ENCODE results near the gene CFC1. TPM values are rescaled to one million over a fixed set of nuclear protein-coding genes. Genes with fewer than 3 reads are reported as not detected.
"Not testable (repeated sequence)": the region's sequence is repeated elsewhere in the genome, so short reads cannot be mapped to it uniquely, and the experiment has no call there.

CFC1 gene
- not detected for total RNA-seq

DNA sequence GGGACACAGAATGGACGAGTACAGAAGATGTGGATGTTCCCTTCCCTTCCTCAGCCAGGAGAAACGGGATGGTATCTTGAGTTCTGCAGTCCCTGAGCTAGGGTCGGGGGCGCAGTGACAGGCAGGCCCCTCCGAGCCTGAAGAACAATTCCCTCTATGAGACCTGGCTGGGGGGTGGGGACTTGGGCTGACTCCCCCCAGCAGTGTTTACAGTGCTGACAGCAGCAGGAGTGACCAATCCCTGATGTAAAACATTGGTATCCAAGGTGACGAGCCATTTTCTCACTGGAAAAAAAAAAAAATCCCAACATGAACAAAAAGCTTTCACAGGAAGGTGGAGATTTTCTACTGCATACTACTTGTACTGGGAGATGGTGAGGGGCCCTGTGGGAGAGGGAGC is at the start of gene CFC1:
Gene CFC1, minus strand, starts transcription at position 183 of the 400 bp plus-strand sequence. CDS start 288 bp downstream, outside the sequence.
- not testable (repeated sequence) for H3K27ac Mint-ChIP-seq; H3K4me3 Mint-ChIP-seq; ATAC-seq (replicated peaks); H3K36me3 Mint-ChIP-seq (ENCODE audit: low read depth); H3K4me1 Mint-ChIP-seq; H3K27me3 Mint-ChIP-seq; H3K9me3 Mint-ChIP-seq

DNA sequence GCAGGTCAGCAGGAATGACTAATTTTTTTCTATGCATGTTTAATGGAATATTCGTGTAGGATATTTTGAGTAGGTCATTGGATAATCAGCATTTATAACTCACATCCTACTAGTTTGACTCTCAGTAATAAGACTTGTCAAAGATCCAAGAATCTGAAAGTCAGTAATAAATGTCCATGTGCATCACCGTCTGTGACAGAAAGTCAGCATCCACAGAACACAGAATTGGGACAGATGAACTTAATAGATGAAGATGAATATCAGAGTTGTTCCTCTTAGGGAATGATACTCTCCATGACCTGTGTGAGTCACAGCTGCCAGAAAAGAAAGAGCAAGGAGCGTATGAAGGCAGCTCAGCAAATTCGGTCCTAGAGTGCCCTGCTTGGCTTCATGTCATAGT is 42.3 kb upstream of the CFC1 start:
- H3K4me3 Mint-ChIP-seq; H3K36me3 Mint-ChIP-seq (ENCODE audit: low read depth); H3K27me3 Mint-ChIP-seq; H3K9me3 Mint-ChIP-seq; ATAC-seq (replicated peaks); H3K4me1 Mint-ChIP-seq; H3K27ac Mint-ChIP-seq: not testable (repeated sequence)

GRCh38 chr2:130638973-130639372 is 39.6 kb upstream of the CFC1 start:
- ATAC-seq (replicated peaks); H3K27me3 Mint-ChIP-seq; H3K9me3 Mint-ChIP-seq; H3K36me3 Mint-ChIP-seq (ENCODE audit: low read depth); H3K4me1 Mint-ChIP-seq; H3K27ac Mint-ChIP-seq; H3K4me3 Mint-ChIP-seq: not testable (repeated sequence)

GRCh38 chr2:130628784-130629475 is 29.6 kb upstream of the CFC1 start:
- not testable (repeated sequence) for H3K4me3 Mint-ChIP-seq; ATAC-seq (replicated peaks); H3K36me3 Mint-ChIP-seq (ENCODE audit: low read depth); H3K9me3 Mint-ChIP-seq; H3K27me3 Mint-ChIP-seq; H3K27ac Mint-ChIP-seq; H3K4me1 Mint-ChIP-seq

- not testable (repeated sequence) for H3K4me3 Mint-ChIP-seq; H3K4me1 Mint-ChIP-seq; H3K27me3 Mint-ChIP-seq; H3K9me3 Mint-ChIP-seq; H3K27ac Mint-ChIP-seq; ATAC-seq (replicated peaks); H3K36me3 Mint-ChIP-seq (ENCODE audit: low read depth)
Observed at GRCh38 chr2:130611140-130611539, 11.8 kb upstream of the CFC1 start, which contains the start of gene POTEJ. Gene POTEJ (plus strand): TSS chr2:130611440. CDS start chr2:130611533, 93 bp downstream.

DNA sequence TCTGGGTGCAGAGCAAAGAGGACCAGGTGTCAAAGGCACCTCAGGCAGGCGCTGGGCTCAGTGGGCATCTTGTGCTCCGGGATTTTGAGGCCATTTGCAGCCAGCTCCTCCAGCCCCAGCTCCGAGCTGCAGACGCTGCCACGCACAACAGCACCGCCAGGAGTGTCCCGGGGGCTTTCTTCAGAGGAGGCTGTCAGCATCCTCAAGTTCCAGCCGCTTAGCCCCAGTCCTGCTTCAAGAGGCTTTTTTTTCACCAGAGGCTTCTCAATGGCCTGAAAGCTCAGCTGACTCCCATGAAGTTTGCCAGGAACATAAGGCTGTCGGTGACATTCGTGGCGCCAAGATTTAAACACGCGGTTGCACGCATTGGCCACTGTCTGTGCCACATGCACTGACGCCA is 11.1 kb upstream of the CFC1 start:
- not testable (repeated sequence) for H3K9me3 Mint-ChIP-seq; ATAC-seq (replicated peaks); H3K27me3 Mint-ChIP-seq; H3K27ac Mint-ChIP-seq; H3K4me1 Mint-ChIP-seq; H3K4me3 Mint-ChIP-seq; H3K36me3 Mint-ChIP-seq (ENCODE audit: low read depth)

DNA sequence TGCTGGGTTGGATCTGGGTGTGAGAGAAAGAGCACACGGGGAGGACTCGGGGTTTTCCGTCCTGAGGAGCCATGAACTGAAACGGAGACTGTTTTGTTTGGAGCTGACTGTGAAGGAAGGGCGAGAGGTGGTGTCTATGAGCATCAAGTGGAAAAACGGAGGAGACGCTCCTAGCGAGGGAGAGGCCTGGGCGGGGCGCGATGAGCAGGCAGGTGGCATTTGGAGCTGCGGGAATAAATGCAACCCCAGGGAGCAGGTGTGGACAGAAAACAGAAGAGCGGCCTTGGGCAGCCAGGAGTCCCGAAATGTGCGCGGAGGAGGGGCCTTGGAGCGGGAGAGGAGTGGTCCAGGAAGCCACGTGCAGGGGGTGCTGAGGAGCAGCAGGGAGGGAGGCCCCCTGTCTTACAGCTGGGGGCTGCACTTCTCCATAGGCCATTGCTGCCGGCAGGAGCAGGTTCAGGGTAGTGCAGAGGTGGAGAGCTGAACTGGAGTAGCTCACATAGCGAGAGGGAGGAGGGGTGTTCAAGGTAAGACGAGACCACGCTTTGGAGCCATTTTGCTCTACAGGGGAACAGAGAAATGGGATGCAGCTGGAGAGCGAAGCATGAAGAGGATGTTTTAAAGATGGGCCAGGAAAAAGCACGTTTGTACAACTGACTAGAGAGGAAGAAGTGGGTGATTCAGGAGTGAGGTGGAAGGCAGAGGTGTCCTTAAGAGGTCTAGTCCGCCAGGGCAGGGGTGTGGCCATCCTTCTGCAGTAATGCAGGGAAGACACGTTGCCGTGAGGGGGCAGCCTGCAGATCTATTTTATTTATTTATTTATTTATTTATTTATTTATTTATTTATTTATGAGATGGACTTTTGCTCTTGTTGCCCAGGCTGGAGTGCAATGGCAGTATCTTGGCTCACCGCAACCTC is 9.9 kb upstream of the CFC1 start:
- not testable (repeated sequence) for ATAC-seq (replicated peaks); H3K4me1 Mint-ChIP-seq; H3K27me3 Mint-ChIP-seq; H3K27ac Mint-ChIP-seq; H3K9me3 Mint-ChIP-seq; H3K4me3 Mint-ChIP-seq; H3K36me3 Mint-ChIP-seq (ENCODE audit: low read depth)

GRCh38 chr2:130608276-130609001 is 9.1 kb upstream of the CFC1 start:
- H3K36me3 Mint-ChIP-seq (ENCODE audit: low read depth): not testable (repeated sequence)

GRCh38 chr2:130601648-130602302 is 2.4 kb upstream of the CFC1 start:
- not testable (repeated sequence) for ATAC-seq (replicated peaks)

More at GRCh38 chr2:130608276-130609001, 9.1 kb upstream of the CFC1 start:
- H3K9me3 Mint-ChIP-seq; H3K27me3 Mint-ChIP-seq; H3K4me3 Mint-ChIP-seq; H3K27ac Mint-ChIP-seq; H3K4me1 Mint-ChIP-seq; ATAC-seq (replicated peaks): not testable (repeated sequence)

DNA sequence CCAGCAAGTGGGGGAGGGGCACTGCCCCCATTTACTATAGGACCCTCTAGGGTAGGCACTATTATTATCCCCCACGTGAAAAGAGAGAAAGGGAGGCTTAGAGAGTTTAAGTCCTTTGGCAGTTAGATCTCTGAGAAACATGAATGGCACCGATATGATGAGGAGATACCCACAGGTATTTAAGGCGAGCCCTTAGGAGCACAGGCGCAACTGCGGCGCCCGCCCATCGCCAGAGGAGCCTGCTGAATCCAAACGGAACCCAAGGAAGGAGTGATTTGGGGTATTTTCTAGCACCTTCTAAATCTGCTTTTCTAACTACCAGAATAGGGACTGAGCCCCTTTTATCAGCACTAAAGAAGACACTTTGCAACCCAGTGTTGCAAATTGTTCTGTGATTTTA is 551 bp upstream of the CFC1 start:
- not testable (repeated sequence) for H3K9me3 Mint-ChIP-seq, H3K27me3 Mint-ChIP-seq

More at GRCh38 chr2:130601648-130602302, 2.4 kb upstream of the CFC1 start:
- not testable (repeated sequence) for H3K4me3 Mint-ChIP-seq; H3K9me3 Mint-ChIP-seq; H3K27me3 Mint-ChIP-seq; H3K27ac Mint-ChIP-seq; H3K36me3 Mint-ChIP-seq (ENCODE audit: low read depth); H3K4me1 Mint-ChIP-seq

GRCh38 chr2:130598463-130598862 is 912 bp downstream of the CFC1 start:
- not testable (repeated sequence) for H3K4me3 Mint-ChIP-seq; H3K36me3 Mint-ChIP-seq (ENCODE audit: low read depth); ATAC-seq (replicated peaks); H3K9me3 Mint-ChIP-seq; H3K27ac Mint-ChIP-seq; H3K4me1 Mint-ChIP-seq; H3K27me3 Mint-ChIP-seq

More for the DNA sequence above, 551 bp upstream of the CFC1 start:
- H3K27ac Mint-ChIP-seq; ATAC-seq (replicated peaks); H3K4me3 Mint-ChIP-seq; H3K36me3 Mint-ChIP-seq (ENCODE audit: low read depth); H3K4me1 Mint-ChIP-seq: not testable (repeated sequence)

- not testable (repeated sequence) for H3K4me1 Mint-ChIP-seq; H3K27ac Mint-ChIP-seq; H3K27me3 Mint-ChIP-seq; H3K36me3 Mint-ChIP-seq (ENCODE audit: low read depth); H3K4me3 Mint-ChIP-seq; ATAC-seq (replicated peaks); H3K9me3 Mint-ChIP-seq
Observed at GRCh38 chr2:130597994-130598393, 1.4 kb downstream of the CFC1 start.

DNA sequence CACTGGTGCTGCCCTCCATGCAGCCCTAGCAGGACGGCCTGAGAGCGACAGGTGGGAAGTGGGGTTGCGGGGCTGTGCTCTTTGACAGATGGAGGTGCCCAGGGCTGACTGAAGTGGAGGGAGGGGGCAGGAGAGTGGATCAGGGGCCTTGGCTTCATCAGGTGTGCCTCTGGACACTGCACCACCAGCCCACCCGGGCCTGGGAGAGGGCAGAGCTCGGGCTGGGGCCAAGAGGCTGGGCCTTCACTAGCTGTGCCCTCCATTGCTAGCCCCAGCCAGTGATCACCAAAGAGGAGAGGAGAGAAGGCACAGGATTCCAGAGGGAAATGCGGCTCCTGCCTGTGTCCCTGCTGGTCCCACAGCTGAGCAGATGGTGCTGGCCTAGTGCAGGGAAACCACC is 2.6 kb downstream of the CFC1 start:
- not testable (repeated sequence) for H3K27me3 Mint-ChIP-seq; H3K4me1 Mint-ChIP-seq; H3K27ac Mint-ChIP-seq; H3K36me3 Mint-ChIP-seq (ENCODE audit: low read depth); H3K9me3 Mint-ChIP-seq; ATAC-seq (replicated peaks); H3K4me3 Mint-ChIP-seq

GRCh38 chr2:130594011-130594410 is 5.4 kb downstream of the CFC1 start:
- H3K27me3 Mint-ChIP-seq; ATAC-seq (replicated peaks); H3K9me3 Mint-ChIP-seq; H3K27ac Mint-ChIP-seq; H3K4me1 Mint-ChIP-seq; H3K36me3 Mint-ChIP-seq (ENCODE audit: low read depth); H3K4me3 Mint-ChIP-seq: not testable (repeated sequence)
